Measurements from ENCODE around the gene SCFD2.

DNA sequence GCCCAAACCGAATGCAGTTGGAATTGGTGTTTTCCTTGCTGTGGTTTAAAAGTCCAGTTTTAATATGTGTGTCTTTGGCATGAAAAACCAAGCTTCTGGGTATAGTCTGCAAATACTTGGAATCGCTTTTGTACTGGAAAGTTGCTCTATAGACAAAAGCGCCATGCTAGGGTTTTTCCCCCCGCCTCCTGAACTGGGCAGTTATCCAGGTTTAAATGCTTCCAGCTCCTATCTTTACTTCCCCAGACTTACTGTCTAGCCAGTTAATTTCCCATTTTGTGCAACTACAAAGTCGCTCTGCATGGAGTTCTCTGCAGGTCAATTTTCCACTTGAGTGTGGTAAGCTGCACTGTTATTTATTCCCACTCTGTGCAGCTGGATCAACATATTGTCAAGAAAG lies 501.1 kb downstream of the SCFD2 start:
- TF ChIP-seq, protein P1, sequence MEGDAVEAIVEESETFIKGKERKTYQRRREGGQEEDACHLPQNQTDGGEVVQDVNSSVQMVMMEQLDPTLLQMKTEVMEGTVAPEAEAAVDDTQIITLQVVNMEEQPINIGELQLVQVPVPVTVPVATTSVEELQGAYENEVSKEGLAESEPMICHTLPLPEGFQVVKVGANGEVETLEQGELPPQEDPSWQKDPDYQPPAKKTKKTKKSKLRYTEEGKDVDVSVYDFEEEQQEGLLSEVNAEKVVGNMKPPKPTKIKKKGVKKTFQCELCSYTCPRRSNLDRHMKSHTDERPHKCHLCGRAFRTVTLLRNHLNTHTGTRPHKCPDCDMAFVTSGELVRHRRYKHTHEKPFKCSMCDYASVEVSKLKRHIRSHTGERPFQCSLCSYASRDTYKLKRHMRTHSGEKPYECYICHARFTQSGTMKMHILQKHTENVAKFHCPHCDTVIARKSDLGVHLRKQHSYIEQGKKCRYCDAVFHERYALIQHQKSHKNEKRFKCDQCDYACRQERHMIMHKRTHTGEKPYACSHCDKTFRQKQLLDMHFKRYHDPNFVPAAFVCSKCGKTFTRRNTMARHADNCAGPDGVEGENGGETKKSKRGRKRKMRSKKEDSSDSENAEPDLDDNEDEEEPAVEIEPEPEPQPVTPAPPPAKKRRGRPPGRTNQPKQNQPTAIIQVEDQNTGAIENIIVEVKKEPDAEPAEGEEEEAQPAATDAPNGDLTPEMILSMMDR (conservative IDR thresholded peaks at IDR 0.05; ENCODE audit: low read depth, low read length), result no peak
- TF ChIP-seq EZH2 (IDR thresholded peaks at IDR 0.05; ENCODE audit: borderline replicate concordance, low read depth, low read length, poor library complexity, severe bottlenecking), result no peak

Data from A673 (cell line).